Endothelial cell of umbilical vein (primary cell): Measurements from ENCODE around the gene ARHGAP28.

Source experiments
- POLR2A ChIP-seq: IDR thresholded peaks from 2 replicates; pipeline ENCODE4 v1.6.1; 2012; ENCODE audit warnings: low read depth, mild to moderate bottlenecking, control low read depth, low read length
- POLR2AphosphoS5 ChIP-seq: IDR thresholded peaks from 2 replicates; pipeline ENCODE4 v1.6.1; 2012; ENCODE audit warnings: low read depth, mild to moderate bottlenecking, control low read depth, low read length, moderate library complexity; ENCODE audit not compliant: insufficient read depth

DNA sequence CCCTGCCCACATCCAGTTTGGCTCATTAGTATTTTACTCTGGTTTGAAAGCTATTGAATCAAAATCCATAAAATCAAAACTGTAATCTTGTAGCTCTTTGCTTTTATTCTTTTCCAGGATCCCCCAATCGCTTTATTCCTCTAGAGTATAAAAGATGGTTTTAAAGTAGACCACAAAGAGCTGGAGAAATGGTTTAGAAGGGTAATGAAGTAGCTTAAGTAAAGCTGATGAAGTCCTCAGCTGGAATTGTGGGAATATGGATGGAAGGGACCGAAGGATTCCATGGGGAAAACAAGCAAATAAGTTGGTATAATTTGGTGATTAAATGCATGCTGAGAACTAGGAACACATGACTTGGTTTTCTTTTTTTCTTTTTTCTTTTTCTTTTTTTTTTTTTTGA lies 12.3 kb downstream of the ARHGAP28 start:
- TF ChIP-seq POLR2A (no peak), POLR2AphosphoS5 (no peak)
